ENCODE results near the gene SLC35F1.

GRCh38 chr6:117971637-117972036, 64.6 kb downstream of the SLC35F1 start:
- TF ChIP-seq CTCF (IDR thresholded peaks at IDR 0.05) = no peak
- TF ChIP-seq EZH2 (IDR thresholded peaks at IDR 0.05; ENCODE audit: borderline replicate concordance, insufficient read depth, low read depth, low read length, poor library complexity, severe bottlenecking) = no peak
